Body of pancreas (tissue), 4 donors: ENCODE data around the gene NHP2. TPM values are rescaled to one million over a fixed set of nuclear protein-coding genes. Genes with fewer than 3 reads are reported as not detected.
A peak's percentile ranks its signal among the peaks of the same experiment; 100 is the strongest.

Experiments
- ATAC-seq: fragments of 150-250 bp; one replicate; pipeline ENCODE4 v1.9.1; 2016
- DNase-seq, 4 donors: peaks; one replicate each; pipeline ENCODE4 v3.0.0-alpha.2; 2019
- H3K27ac ChIP-seq, 4 donors: fragments of 200-600 bp; sonication (generic); 1 replicate in 3 of 4; 2 replicates in 1 of 4; pipeline versions ENCODE4 v1.5.1 to v1.6.1; 2016 to 2019; ENCODE audit warnings: mild to moderate bottlenecking in 1 of 4, mixed read lengths in 1 of 4, moderate library complexity in 1 of 4
- H3K27me3 ChIP-seq, 2 donors: fragments of 200-600 bp; sonication (generic); one replicate each; pipeline ENCODE4 v1.6.0; 2016; ENCODE audit warnings: mild to moderate bottlenecking in 1 of 2
- H3K36me3 ChIP-seq, 2 donors: fragments of 200-600 bp; sonication (generic); replicated peaks in 1 of 2; 2 replicates each; pipeline ENCODE4 v1.5.1; 2016; ENCODE audit warnings: low read depth in 2 of 2; ENCODE audit not compliant: insufficient read depth in 1 of 2
- H3K4me1 ChIP-seq: fragments of 200-600 bp; sonication (generic); one replicate; pipeline ENCODE4 v1.6.0; 2016
- H3K4me3 ChIP-seq, 2 donors: fragments of 200-600 bp; sonication (generic); 1 replicate in 1 of 2; 2 replicates in 1 of 2; pipeline ENCODE4 v1.5.1; 2016 to 2019
- H3K9me3 ChIP-seq, 3 donors: fragments of 200-600 bp; sonication (generic); 1 replicate in 2 of 3; 2 replicates in 1 of 3; pipeline ENCODE4 v1.5.1; 2016
- CTCF ChIP-seq, 7 experiments: fragments of 450-650 bp in 4 of 7; fragments of 200-600 bp in 3 of 7; sonication (generic) in 3 of 7; IDR thresholded peaks; one replicate each; pipeline ENCODE4 v1.5.1; 2016 to 2019; ENCODE audit warnings: antibody characterized with exemption in 7 of 7
- POLR2A ChIP-seq, 3 donors: fragments of 450-650 bp; IDR thresholded peaks; one replicate each; pipeline ENCODE4 v1.6.1; 2016; ENCODE audit warnings: antibody characterized with exemption in 3 of 3, mild to moderate bottlenecking in 2 of 3
- WGBS, 2 donors: methylation state at CpG; one replicate each; pipeline ENCODE4 v1.1.5; 2017; 5-methylcytosine and 5-hydroxymethylcytosine counted together
- intact Hi-C: fragments of 100-400 bp; cut with DNase I; formaldehyde crosslinking; loops from one replicate; pipeline ENCODE4 v1.15.1; 2023
- total RNA-seq, 2 donors: library from RNA; depleted of rRNA; stranded (reverse); fragments of >200 nt; gene quantifications; one replicate each; pipeline ENCODE4 v1.1.0, GENCODE V29; 2016

The NHP2 gene
- total RNA-seq, 2 donors from 2014 or later = 63.9 to 80.2 TPM

DNA sequence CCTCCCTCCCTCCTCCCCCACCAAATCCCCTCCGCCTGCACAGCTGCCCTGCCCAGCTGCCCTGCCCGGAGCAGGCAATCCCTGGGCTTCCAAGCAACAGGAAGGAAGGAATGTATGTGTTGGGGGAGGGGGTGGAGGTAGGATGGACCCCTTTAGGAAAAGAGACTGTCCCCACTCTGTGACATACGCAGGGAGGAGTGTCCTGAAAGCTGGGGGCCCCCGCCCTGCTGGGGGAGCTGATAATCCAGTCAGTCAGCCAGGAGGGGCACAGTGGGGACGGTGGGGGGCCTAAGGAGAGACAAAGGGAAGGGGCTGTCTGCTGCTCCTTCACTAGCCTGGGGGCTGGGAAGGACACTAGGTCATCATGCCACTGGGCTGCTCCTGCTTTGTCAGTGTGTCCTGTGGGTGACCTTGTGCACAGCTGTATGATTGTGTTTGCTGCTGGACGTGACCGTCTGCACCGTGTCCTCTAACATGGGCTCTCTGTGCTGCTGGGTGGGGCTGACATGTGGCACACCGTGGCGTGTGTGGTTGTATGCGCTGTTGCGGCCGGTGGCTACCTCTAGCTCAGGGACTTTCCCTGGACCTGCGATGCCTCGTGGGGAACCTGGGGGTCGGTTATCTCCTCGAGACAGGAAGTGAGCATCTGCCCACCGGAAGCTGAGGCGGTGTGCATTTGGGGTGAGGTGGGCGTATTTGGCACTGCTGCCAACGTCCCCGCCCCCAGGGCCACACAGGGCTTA lies 37.4 kb downstream of the NHP2 start:
- TF ChIP-seq POLR2A (IDR thresholded peaks at IDR 0.05) (no peak), CTCF (IDR thresholded peaks at IDR 0.05) (no peak)
- no peak for DNase-seq

DNA sequence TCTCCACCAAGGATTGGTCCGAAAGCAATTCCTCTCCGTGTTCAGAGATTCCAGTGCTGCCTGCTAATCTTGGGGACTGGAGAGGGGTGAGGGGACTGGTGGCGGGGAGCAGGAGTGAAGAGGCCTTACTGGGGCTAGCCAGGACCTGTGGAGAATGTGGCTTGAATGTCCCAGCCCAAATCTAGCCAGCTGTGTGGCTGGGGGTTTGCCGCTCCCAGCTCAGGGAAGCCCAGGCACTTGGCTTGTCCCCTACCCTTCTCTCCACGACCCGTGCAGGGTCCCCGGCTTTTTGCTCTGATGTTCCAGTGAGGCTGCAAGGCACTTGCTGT lies 37.9 kb downstream of the NHP2 start:
- DNase-seq = no peak
- H3K4me1 ChIP-seq = peaks cover 15% of the 10 kb centered on the region
- H3K27ac ChIP-seq = no peak overlapping the region
- 28 to 53% methylated on average over 7 of the region's 7 CpGs for whole genome bisulfite sequencing, 2 donors
- no peak overlapping the region for H3K4me3 ChIP-seq
- intact Hi-C loops = no loop called here
- ATAC-seq = no peak
- H3K9me3 ChIP-seq = no peaks in the 10 kb centered on the region
- no peaks in the 10 kb centered on the region for H3K36me3 ChIP-seq
- TF ChIP-seq POLR2A (IDR thresholded peaks at IDR 0.05) (no peak), CTCF (IDR thresholded peaks at IDR 0.05) (no peak)
- peaks cover 0 to 8% of the 10 kb centered on the region in 2 donors for H3K27me3 ChIP-seq

More for the DNA sequence above, 37.4 kb downstream of the NHP2 start:
- Histone ChIP-seq H3K4me1 (peaks cover 20% of the 10 kb centered on the region), H3K27ac (no peak overlapping the region), H3K4me3 (no peak overlapping the region), H3K27me3 (peaks cover 0 to 8% of the 10 kb centered on the region in 2 donors), H3K9me3 (no peaks in the 10 kb centered on the region), H3K36me3 (no peaks in the 10 kb centered on the region)
- intact Hi-C loops = no loop called here
- no peak for ATAC-seq
- 25 to 31% methylated on average over 16 to 22 of the region's 22 CpGs for whole genome bisulfite sequencing, 2 donors

- no peaks in the 10 kb centered on the region for H3K36me3 ChIP-seq
- H3K9me3 ChIP-seq = no peaks in the 10 kb centered on the region
- ATAC-seq = no peak
- whole genome bisulfite sequencing, 2 donors = 53 to 61% methylated on average over 11 to 12 of the region's 12 CpGs
- H3K4me1 ChIP-seq = peaks cover 15% of the 10 kb centered on the region
- no peak overlapping the region for H3K4me3 ChIP-seq
- peaks cover 0 to 8% of the 10 kb centered on the region in 2 donors for H3K27me3 ChIP-seq
- no peak for TF ChIP-seq CTCF (IDR thresholded peaks at IDR 0.05)
- TF ChIP-seq POLR2A (IDR thresholded peaks at IDR 0.05) = no peak
- no peak for DNase-seq
- H3K27ac ChIP-seq = no peak overlapping the region
- intact Hi-C loops = no loop called here
These were observed 38.4 kb downstream of the NHP2 start for GRCh38 chr5:178115136-178115813.

DNA sequence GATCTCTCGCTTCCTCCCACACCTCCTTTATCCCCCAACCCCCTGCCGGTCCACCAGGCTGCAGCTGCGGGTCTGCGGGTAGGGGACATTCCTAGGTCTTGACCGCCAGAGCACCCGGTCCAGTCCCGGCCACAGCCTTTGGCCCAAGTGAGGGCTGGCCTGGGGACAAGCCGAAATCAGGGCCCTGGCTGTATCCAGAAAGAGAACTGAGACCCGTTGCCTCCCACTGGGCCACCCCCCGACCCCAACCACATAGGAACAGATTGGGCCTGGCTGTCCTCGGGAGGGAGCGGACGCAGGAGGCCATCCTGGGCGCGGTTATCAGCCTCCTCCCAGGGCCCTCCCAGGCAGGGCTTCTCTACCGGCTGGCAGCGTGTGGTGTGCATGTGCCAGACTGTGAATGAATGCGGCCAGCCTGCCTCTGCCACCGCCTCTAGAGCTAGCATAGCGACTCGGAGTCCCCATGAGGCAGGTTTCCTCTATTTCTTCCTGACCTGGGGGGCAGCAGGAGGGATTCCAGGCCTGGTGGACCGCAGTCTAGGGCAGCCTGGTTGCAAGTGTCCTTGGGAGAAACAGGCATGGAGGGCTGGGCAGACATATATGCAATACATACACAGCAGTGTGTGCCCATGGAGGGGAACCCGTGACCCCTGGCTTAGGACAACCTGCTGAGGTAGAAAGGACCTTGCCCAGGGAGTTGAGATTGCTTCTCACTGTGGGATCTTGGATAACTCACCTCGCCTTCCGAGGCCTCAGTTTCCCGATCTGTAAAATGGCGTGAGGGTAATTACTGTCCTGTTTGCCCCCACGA lies 39.2 kb downstream of the NHP2 start:
- no peak for ATAC-seq
- intact Hi-C loops = no loop called here
- Histone ChIP-seq H3K27ac (no peak overlapping the region), H3K4me1 (peaks cover 15% of the 10 kb centered on the region), H3K27me3 (peaks cover 0 to 8% of the 10 kb centered on the region in 2 donors), H3K36me3 (no peaks in the 10 kb centered on the region), H3K9me3 (no peaks in the 10 kb centered on the region), H3K4me3 (no peak overlapping the region)
- DNase-seq = peak in 3 of 4 donors; percentile 25 to 47 (median 40)
- WGBS, 2 donors = 13 to 20% methylated on average over 11 to 28 of the region's 28 CpGs
- TF ChIP-seq POLR2A (IDR thresholded peaks at IDR 0.05) (no peak), CTCF (IDR thresholded peaks at IDR 0.05) (no peak)
